AG04449 (cell line): Measurements from ENCODE around the gene LHFPL3.
A peak's percentile ranks its signal among the peaks of the same experiment; 100 is the strongest.
"Not testable (repeated sequence)": the region's sequence is repeated elsewhere in the genome, so short reads cannot be mapped to it uniquely, and the experiment has no call there.

Experiments used
- CTCF ChIA-PET: fragments of 350-600 bp; formaldehyde crosslinking; extraction: SDS; loops from one replicate; lab custom pipeline; 2021; ENCODE audit warnings: antibody characterized with exemption; lab: Yijun Ruan, JAX
- POLR2A ChIA-PET: fragments of 400-600, 350-600 bp; formaldehyde crosslinking; extraction: SDS; loops from one replicate; lab custom pipeline; 2020; ENCODE audit warnings: antibody characterized with exemption, inconsistent platforms; lab: Yijun Ruan, JAX
- DNase-seq: peaks from one replicate; pipeline ENCODE4 v3.0.0-alpha.2; 2010; ENCODE audit warnings: low read depth, low spot score
- H3K4me3 ChIP-seq: 2 replicates; pipeline ENCODE4 v1.5.1; 2011; ENCODE audit warnings: low read depth, mild to moderate bottlenecking, control low read depth, low read length
- TF ChIP-seq, protein P1 (sequence below): IDR thresholded peaks from one replicate; pipeline ENCODE4 v1.5.1; 2011; ENCODE audit warnings: mild to moderate bottlenecking, moderate library complexity, low read length, control low read depth, inconsistent platforms; ENCODE audit not compliant: insufficient read depth; ENCODE audit errors: missing control alignments

The LHFPL3 gene

GRCh38 chr7:104908636-104909035 lies 580.2 kb downstream of the LHFPL3 start:
- ChIA-PET CTCF (interaction anchor here (1.0 to 8.2 kb wide), 5 partner anchors 9 to 677 kb away, joined by 3 to 73 read pairs (median 5); no protein-coding TSS in a partner anchor), POLR2A (no interaction called here)
- no peak for DNase-seq
- no peak overlapping the region for H3K4me3 ChIP-seq
- TF ChIP-seq, protein P1, sequence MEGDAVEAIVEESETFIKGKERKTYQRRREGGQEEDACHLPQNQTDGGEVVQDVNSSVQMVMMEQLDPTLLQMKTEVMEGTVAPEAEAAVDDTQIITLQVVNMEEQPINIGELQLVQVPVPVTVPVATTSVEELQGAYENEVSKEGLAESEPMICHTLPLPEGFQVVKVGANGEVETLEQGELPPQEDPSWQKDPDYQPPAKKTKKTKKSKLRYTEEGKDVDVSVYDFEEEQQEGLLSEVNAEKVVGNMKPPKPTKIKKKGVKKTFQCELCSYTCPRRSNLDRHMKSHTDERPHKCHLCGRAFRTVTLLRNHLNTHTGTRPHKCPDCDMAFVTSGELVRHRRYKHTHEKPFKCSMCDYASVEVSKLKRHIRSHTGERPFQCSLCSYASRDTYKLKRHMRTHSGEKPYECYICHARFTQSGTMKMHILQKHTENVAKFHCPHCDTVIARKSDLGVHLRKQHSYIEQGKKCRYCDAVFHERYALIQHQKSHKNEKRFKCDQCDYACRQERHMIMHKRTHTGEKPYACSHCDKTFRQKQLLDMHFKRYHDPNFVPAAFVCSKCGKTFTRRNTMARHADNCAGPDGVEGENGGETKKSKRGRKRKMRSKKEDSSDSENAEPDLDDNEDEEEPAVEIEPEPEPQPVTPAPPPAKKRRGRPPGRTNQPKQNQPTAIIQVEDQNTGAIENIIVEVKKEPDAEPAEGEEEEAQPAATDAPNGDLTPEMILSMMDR = no peak

- no peak for DNase-seq
- POLR2A ChIA-PET = no interaction called here
- no peak overlapping the region for H3K4me3 ChIP-seq
- TF ChIP-seq, protein P1 = no peak
- CTCF ChIA-PET = interaction anchor here (0.8 to 8.2 kb wide), 5 partner anchors 10 to 677 kb away, joined by 3 to 73 read pairs (median 4); no protein-coding TSS in a partner anchor
These were observed 580.7 kb downstream of the LHFPL3 start for GRCh38 chr7:104909096-104909495.

GRCh38 chr7:104914421-104914820 lies 586.0 kb downstream of the LHFPL3 start:
- TF ChIP-seq, protein P1 = no peak
- no peak for DNase-seq
- H3K4me3 ChIP-seq = no peak overlapping the region
- POLR2A ChIA-PET = no interaction called here
- CTCF ChIA-PET = interaction anchor here (1.7 to 11.7 kb wide), 3 partner anchors 9 to 271 kb away, joined by 4 to 417 read pairs (median 61); no protein-coding TSS in a partner anchor

- CTCF ChIA-PET = interaction anchor here (0.9 to 11.7 kb wide), 12 partner anchors 10 to 690 kb away, joined by 3 to 417 read pairs (median 4); no protein-coding TSS in a partner anchor
- DNase-seq = no peak
- H3K4me3 ChIP-seq = no peak overlapping the region
- TF ChIP-seq, protein P1 = no peak
- POLR2A ChIA-PET = no interaction called here
These were observed 593.2 kb downstream of the LHFPL3 start for GRCh38 chr7:104921596-104921995.

DNA sequence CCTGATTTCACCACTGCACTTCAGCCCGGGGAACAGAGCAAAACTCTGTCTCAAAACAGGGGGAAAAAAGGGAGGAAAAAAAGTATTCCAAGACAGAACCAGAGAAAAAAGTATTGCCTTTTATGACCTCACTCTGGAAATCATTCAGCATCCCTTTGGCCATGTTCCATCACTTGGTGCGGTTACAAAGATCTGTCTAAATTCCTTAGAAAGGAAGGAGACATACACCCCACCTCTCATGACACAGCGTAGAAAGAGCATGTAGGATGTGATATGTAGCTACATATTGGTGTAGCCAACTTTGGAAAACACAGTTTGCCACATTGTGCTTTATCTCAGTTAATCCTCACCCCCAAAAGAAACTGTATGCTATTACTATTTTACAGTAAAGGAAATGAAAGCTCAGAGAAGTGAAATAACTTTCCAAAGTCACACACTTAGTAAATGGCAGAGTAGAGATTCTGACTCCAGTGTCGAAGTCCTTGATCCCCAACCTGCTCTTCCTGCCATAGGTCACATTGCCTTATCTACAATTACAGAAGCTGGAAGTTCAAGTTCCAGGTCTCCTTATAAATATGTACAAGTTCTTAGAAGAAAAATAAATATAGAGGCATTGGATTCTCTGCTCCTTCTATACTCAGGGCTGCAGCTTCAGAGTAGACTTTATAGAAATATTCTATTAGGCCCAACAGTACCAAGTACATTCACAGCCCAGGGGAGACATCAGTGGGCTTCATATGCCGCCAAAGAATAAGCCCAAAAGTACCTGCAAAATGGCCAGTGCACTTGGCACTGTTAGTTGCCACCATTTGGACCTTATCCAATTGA lies 594.0 kb downstream of the LHFPL3 start:
- TF ChIP-seq, protein P1 = no peak
- POLR2A ChIA-PET = no interaction called here
- CTCF ChIA-PET = interaction anchor here (0.8 to 11.7 kb wide), 21 partner anchors 9 to 668 kb away, joined by 3 to 417 read pairs (median 3); no protein-coding TSS in a partner anchor
- no peak overlapping the region for H3K4me3 ChIP-seq
- no peak for DNase-seq

DNA sequence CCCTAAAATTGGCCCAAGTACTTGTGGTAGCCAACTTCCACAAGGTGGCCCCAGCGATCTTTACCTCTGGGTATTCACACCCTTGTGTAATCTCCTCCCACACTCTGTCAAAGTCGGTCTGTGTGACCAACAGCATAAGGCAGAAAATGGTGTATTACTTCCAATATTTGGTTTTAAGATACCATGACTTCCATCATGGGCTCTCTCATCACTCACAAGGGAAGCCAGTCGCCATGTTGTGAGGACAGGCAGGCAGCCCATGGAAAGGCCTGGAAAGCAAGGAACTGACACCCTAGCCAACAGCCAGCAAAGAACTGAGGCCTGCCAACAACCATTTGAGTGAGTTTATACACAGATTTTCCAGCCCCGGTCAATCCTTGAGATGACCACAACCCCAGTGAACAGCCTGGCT lies 594.6 kb downstream of the LHFPL3 start:
- ChIA-PET POLR2A (no interaction called here), CTCF (interaction anchor here (0.9 to 11.7 kb wide), 18 partner anchors 9 to 666 kb away, joined by 3 to 417 read pairs (median 4); no protein-coding TSS in a partner anchor)
- peak; percentile 57 for DNase-seq
- no peak overlapping the region for H3K4me3 ChIP-seq
- TF ChIP-seq, protein P1 = peak; percentile 65

- POLR2A ChIA-PET, DNase-seq, H3K4me3 ChIP-seq: not testable (repeated sequence)
- CTCF ChIA-PET = interaction anchor here (1.0 to 5.6 kb wide), 4 partner anchors 8 to 58 kb away, joined by 3 to 29 read pairs (median 6); no protein-coding TSS in a partner anchor
These were observed 597.8 kb downstream of the LHFPL3 start for GRCh38 chr7:104926189-104926588.
